MM.1S (cell line): ENCODE measurements around the gene RAB3B.
A peak's percentile ranks its signal among the peaks of the same experiment; 100 is the strongest.

ENCODE experiments used
- DNase-seq: peaks from one replicate; pipeline ENCODE4 v3.0.0-alpha.2; 2015
- H2AFZ ChIP-seq: fragments of 300-600 bp; sonication (generic); 2 replicates; pipeline ENCODE4 v1.6.0; 2016; ENCODE audit warnings: antibody characterized with exemption, low read length
- H3F3A ChIP-seq: fragments of 300-600 bp; sonication (generic); 2 replicates; pipeline ENCODE4 v1.6.1; 2016; ENCODE audit warnings: mild to moderate bottlenecking, antibody characterized with exemption, low read length, moderate library complexity, mixed read lengths; ENCODE audit not compliant: insufficient read depth
- H3K27ac ChIP-seq: fragments of 300-600 bp; sonication (generic); 2 replicates; pipeline ENCODE4 v1.5.1; 2016; ENCODE audit warnings: mild to moderate bottlenecking, low read length
- H3K27me3 ChIP-seq: fragments of 300-600 bp; sonication (generic); replicated peaks from 2 replicates; pipeline ENCODE4 v1.6.0; 2016; ENCODE audit warnings: low read length; ENCODE audit not compliant: insufficient read depth
- H3K36me3 ChIP-seq: fragments of 300-600 bp; sonication (generic); replicated peaks from 2 replicates; pipeline ENCODE4 v1.6.1; 2016; ENCODE audit warnings: mild to moderate bottlenecking, low read length, mixed read lengths; ENCODE audit not compliant: insufficient read depth
- H3K4me1 ChIP-seq: fragments of 300-600 bp; sonication (generic); 2 replicates; pipeline ENCODE4 v1.6.1; 2016; ENCODE audit warnings: low read length, mixed read lengths
- H3K4me2 ChIP-seq: fragments of 300-600 bp; sonication (generic); 2 replicates; pipeline ENCODE4 v1.6.0; 2016; ENCODE audit warnings: low read depth, low read length
- H3K4me3 ChIP-seq: fragments of 300-600 bp; sonication (generic); 2 replicates; pipeline ENCODE4 v1.5.1; 2016; ENCODE audit warnings: low read length, mixed read lengths
- H3K79me2 ChIP-seq: fragments of 300-600 bp; sonication (generic); 2 replicates; pipeline ENCODE4 v1.6.1; 2016; ENCODE audit warnings: mixed run types, low read length, mixed read lengths
- H3K9ac ChIP-seq: fragments of 300-600 bp; sonication (generic); 2 replicates; pipeline ENCODE4 v1.6.1; 2016; ENCODE audit warnings: low read length, mixed read lengths
- H3K9me2 ChIP-seq: fragments of 300-600 bp; sonication (generic); replicated peaks from 2 replicates; pipeline ENCODE4 v1.6.1; 2016; ENCODE audit warnings: mild to moderate bottlenecking, low read length, mixed read lengths; ENCODE audit not compliant: insufficient read depth
- H3K9me3 ChIP-seq: fragments of 300-600 bp; sonication (generic); replicated peaks from 2 replicates; pipeline ENCODE4 v1.6.1; 2016; ENCODE audit warnings: mild to moderate bottlenecking, low read length, mixed read lengths; ENCODE audit not compliant: insufficient read depth
- H4K20me1 ChIP-seq: fragments of 300-600 bp; sonication (generic); 2 replicates; pipeline ENCODE4 v1.6.1; 2016; ENCODE audit warnings: mild to moderate bottlenecking, low read length, moderate library complexity, mixed read lengths; ENCODE audit not compliant: insufficient read depth
- CTCF ChIP-seq: fragments of 300-600 bp; sonication (generic); IDR thresholded peaks from 2 replicates; pipeline ENCODE4 v1.5.1; 2016; ENCODE audit warnings: antibody characterized with exemption, low read length, mixed read lengths
- EZH2 ChIP-seq: fragments of 300-600 bp; sonication (generic); optimal IDR thresholded peaks from 2 replicates; pipeline ENCODE3; 2017; ENCODE audit warnings: low read depth, mild to moderate bottlenecking, antibody characterized with exemption, low read length, mixed read lengths
- EZH2phosphoT487 ChIP-seq: fragments of 300-600 bp; sonication (generic); IDR thresholded peaks from 2 replicates; pipeline ENCODE4 v1.6.1; 2018; ENCODE audit warnings: antibody characterized with exemption, low read length

The RAB3B gene

GRCh38 chr1:51927029-51927428 lies 63.5 kb downstream of the RAB3B start:
- H3K27me3 ChIP-seq, result no peaks in the 10 kb centered on the region
- H3K9me3 ChIP-seq, result no peaks in the 10 kb centered on the region
- no peaks in the 10 kb centered on the region for H3F3A ChIP-seq
- H3K4me1 ChIP-seq, result no peaks in the 10 kb centered on the region
- H3K27ac ChIP-seq, result no peak overlapping the region
- no peaks in the 10 kb centered on the region for H3K79me2 ChIP-seq
- no peak overlapping the region for H3K4me2 ChIP-seq
- no peaks in the 10 kb centered on the region for H3K36me3 ChIP-seq
- H3K9me2 ChIP-seq, result no peaks in the 10 kb centered on the region
- H3K9ac ChIP-seq, result no peak overlapping the region
- no peaks in the 10 kb centered on the region for H4K20me1 ChIP-seq
- no peak overlapping the region for H3K4me3 ChIP-seq
- no peak for DNase-seq
- no peak overlapping the region for H2AFZ ChIP-seq
- TF ChIP-seq CTCF (no peak), EZH2 (no peak), EZH2phosphoT487 (no peak)

- no peak overlapping the region for H3K4me2 ChIP-seq
- H3F3A ChIP-seq, result no peaks in the 10 kb centered on the region
- H3K27me3 ChIP-seq, result no peaks in the 10 kb centered on the region
- H2AFZ ChIP-seq, result no peak overlapping the region
- H3K4me1 ChIP-seq, result no peaks in the 10 kb centered on the region
- H3K4me3 ChIP-seq, result no peak overlapping the region
- TF ChIP-seq CTCF (peak; percentile 33), EZH2phosphoT487 (no peak)
- H3K36me3 ChIP-seq, result no peaks in the 10 kb centered on the region
- no peak overlapping the region for H3K9ac ChIP-seq
- H3K9me2 ChIP-seq, result no peaks in the 10 kb centered on the region
- DNase-seq, result peak; percentile 19
- no peaks in the 10 kb centered on the region for H4K20me1 ChIP-seq
- no peak overlapping the region for H3K27ac ChIP-seq
- no peaks in the 10 kb centered on the region for H3K9me3 ChIP-seq
- H3K79me2 ChIP-seq, result no peaks in the 10 kb centered on the region
Measured at GRCh38 chr1:51926171-51926812, 64.2 kb downstream of the RAB3B start.

DNA sequence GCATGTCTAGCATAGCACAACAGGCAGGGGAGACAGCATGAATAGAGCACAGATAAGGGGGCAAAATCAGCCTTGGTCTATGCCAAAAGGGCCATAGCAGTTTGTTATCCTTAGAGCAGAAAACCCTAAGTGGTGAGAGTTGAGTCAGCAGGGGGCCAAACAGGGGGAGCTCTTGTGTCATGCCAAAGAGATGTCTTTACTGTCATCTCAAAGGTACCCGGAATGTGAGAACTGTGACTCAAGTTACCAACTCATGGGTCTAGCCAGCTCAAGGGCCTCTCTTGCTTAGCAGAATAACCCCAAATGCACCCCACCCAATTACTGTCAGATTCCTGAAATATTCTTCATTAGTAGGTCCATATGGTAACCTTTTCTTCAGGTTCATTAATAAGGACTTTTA lies 66.0 kb downstream of the RAB3B start:
- Histone ChIP-seq H3F3A (no peaks in the 10 kb centered on the region), H3K4me3 (no peak overlapping the region), H3K4me2 (no peak overlapping the region), H3K9me2 (no peaks in the 10 kb centered on the region), H2AFZ (no peak overlapping the region), H3K27ac (no peak overlapping the region), H3K9ac (no peak overlapping the region), H4K20me1 (no peaks in the 10 kb centered on the region), H3K79me2 (no peaks in the 10 kb centered on the region), H3K27me3 (no peaks in the 10 kb centered on the region), H3K9me3 (no peaks in the 10 kb centered on the region), H3K4me1 (no peaks in the 10 kb centered on the region), H3K36me3 (no peaks in the 10 kb centered on the region)
- TF ChIP-seq EZH2, result no peak
- TF ChIP-seq CTCF, result no peak
- no peak for TF ChIP-seq EZH2phosphoT487
- no peak for DNase-seq
